Lung (tissue), 12 donors: ENCODE data around the gene PRR7. TPM values are rescaled to one million over a fixed set of nuclear protein-coding genes. Genes with fewer than 3 reads are reported as not detected.

Experiments used
- ATAC-seq: fragments of 200-7000 bp; cut with Tn5 transposase; one replicate; pipeline ENCODE4 v1.9.1; 2020; ENCODE audit warnings: moderate number of reproducible peaks; ENCODE audit not compliant: insufficient read depth, low FRiP score
- DNase-seq, 3 donors: peaks; one replicate each; pipeline ENCODE4 v3.0.0-alpha.2; 2013 to 2017
- H3K27ac ChIP-seq, 2 donors: one replicate each; pipeline ENCODE4 v1.5.1; 2013; ENCODE audit warnings: mild to moderate bottlenecking in 2 of 2, moderate library complexity in 2 of 2, control low read depth in 1 of 2, inconsistent platforms in 1 of 2, low read depth in 1 of 2, low read length in 1 of 2
- H3K27me3 ChIP-seq, 3 donors: one replicate each; pipeline ENCODE4 v1.5.1; 2013; ENCODE audit warnings: low read length in 2 of 3; ENCODE audit not compliant: control insufficient read depth in 3 of 3, insufficient read depth in 3 of 3
- H3K36me3 ChIP-seq, 4 donors: one replicate each; pipeline ENCODE4 v1.5.1; 2013; ENCODE audit warnings: low read length in 4 of 4, mild to moderate bottlenecking in 1 of 4, moderate library complexity in 1 of 4; ENCODE audit not compliant: control insufficient read depth in 4 of 4, insufficient read depth in 4 of 4
- H3K4me1 ChIP-seq, 5 donors: one replicate each; pipeline ENCODE4 v1.5.1; 2013; ENCODE audit warnings: low read length in 5 of 5, mild to moderate bottlenecking in 2 of 5, moderate library complexity in 1 of 5; ENCODE audit not compliant: control insufficient read depth in 5 of 5, insufficient read depth in 5 of 5
- H3K4me3 ChIP-seq: one replicate; pipeline ENCODE4 v1.5.1; 2013; ENCODE audit warnings: mild to moderate bottlenecking, control low read depth, moderate library complexity
- H3K9ac ChIP-seq, 2 donors: one replicate each; pipeline ENCODE4 v1.5.1; 2013; ENCODE audit warnings: low read length in 2 of 2, control low read depth in 1 of 2; ENCODE audit not compliant: insufficient read depth in 1 of 2
- H3K9me3 ChIP-seq, 4 donors: one replicate each; pipeline ENCODE4 v1.5.1; 2013; ENCODE audit warnings: low read length in 3 of 4, mild to moderate bottlenecking in 1 of 4, moderate library complexity in 1 of 4; ENCODE audit not compliant: control insufficient read depth in 4 of 4, insufficient read depth in 3 of 4
- WGBS, 2 donors: extraction: QIAGEN DNeasy Blood & Tissue Kit; methylation state at CpG; one replicate each; pipeline ENCODE4 v1.1.7; 2013; 5-methylcytosine and 5-hydroxymethylcytosine counted together
- polyA plus RNA-seq, 2 donors: library from polyadenylated mRNA; stranded (reverse); fragments of 200-250 nt; gene quantifications; one replicate each; pipeline ENCODE4 v1.2.1, GENCODE V29; 2013
- total RNA-seq, 2 donors: library from RNA; depleted of rRNA in 1 of 2; stranded (reverse); fragments of >200 nt in 1 of 2; gene quantifications; one replicate each; pipeline ENCODE4 v1.2.1, GENCODE V29; 2014 to 2021
- TF ChIP-seq, protein P1 (sequence below): IDR thresholded peaks from 2 replicates; pipeline ENCODE4 v1.5.1; 2012; ENCODE audit warnings: mild to moderate bottlenecking; ENCODE audit errors: control extremely low read depth, extremely low read depth
- donor health status: control.
- donor health status: control.
- donor health status: Bipolar disorder and iron deficiency.
- donor health status: healthy.
- donor health status: DM: yes; HTN: yes; CAD: no.

The PRR7 gene
- total and polyA plus RNA-seq, 4 donors, result 1.9 to 7.2 (median 4.0) TPM

DNA sequence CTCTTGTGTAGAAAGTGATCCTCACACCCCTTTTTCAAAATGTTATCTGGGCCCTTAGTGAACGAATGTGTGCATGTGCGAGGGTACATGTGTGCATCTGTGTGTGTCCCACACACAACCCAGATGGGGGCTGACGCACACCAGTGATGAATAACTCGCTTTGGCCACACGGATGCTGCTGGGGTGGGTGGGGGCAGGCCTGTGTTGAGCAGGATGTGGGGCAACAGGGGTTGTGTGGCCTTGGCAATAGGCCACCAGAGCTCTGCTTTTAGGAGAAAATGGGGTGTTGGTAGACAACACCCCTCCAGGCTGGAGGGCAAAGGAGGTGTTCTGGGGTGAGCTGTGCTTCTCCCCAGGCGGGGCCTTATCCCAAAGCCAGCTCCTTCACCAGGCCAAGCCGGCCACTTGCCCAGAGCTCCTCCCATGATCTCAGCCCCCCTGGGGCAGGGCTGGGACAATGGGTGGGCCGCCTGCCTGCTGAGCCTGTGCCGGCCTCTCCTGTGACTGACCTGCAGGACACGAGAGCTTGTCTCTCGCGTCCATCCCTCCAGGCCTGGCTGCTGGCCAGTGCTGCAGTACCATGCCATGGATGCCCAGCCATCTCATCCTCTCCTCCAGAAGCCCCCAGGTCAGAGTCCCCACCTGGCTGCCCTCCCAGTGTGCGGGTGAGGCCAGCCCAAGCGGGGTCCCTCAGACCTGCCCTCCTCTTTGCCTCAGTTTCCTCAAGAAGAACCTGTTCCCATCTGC is 25.2 kb downstream of the PRR7 start:
- DNase-seq (no peak), ATAC-seq (no peak)
- WGBS, 2 donors, result 60 to 71% methylated on average over 14 of the region's 14 CpGs
- peak overlapping the region; percentile 8 to 15 for H3K27ac ChIP-seq
- no peaks in the 10 kb centered on the region for H3K9me3 ChIP-seq
- H3K4me1 ChIP-seq, result peaks cover 0 to 38% (median 12%) of the 10 kb centered on the region in 5 donors
- H3K27me3 ChIP-seq, result no peaks in the 10 kb centered on the region
- H3K9ac ChIP-seq, result peak overlapping the region in 1 of 2 donors; percentile 42
- TF ChIP-seq, protein P1, sequence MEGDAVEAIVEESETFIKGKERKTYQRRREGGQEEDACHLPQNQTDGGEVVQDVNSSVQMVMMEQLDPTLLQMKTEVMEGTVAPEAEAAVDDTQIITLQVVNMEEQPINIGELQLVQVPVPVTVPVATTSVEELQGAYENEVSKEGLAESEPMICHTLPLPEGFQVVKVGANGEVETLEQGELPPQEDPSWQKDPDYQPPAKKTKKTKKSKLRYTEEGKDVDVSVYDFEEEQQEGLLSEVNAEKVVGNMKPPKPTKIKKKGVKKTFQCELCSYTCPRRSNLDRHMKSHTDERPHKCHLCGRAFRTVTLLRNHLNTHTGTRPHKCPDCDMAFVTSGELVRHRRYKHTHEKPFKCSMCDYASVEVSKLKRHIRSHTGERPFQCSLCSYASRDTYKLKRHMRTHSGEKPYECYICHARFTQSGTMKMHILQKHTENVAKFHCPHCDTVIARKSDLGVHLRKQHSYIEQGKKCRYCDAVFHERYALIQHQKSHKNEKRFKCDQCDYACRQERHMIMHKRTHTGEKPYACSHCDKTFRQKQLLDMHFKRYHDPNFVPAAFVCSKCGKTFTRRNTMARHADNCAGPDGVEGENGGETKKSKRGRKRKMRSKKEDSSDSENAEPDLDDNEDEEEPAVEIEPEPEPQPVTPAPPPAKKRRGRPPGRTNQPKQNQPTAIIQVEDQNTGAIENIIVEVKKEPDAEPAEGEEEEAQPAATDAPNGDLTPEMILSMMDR, result no peak
- peaks cover 0 to 19% (median 9%) of the 10 kb centered on the region in 4 donors for H3K36me3 ChIP-seq
- no peak overlapping the region for H3K4me3 ChIP-seq

DNA sequence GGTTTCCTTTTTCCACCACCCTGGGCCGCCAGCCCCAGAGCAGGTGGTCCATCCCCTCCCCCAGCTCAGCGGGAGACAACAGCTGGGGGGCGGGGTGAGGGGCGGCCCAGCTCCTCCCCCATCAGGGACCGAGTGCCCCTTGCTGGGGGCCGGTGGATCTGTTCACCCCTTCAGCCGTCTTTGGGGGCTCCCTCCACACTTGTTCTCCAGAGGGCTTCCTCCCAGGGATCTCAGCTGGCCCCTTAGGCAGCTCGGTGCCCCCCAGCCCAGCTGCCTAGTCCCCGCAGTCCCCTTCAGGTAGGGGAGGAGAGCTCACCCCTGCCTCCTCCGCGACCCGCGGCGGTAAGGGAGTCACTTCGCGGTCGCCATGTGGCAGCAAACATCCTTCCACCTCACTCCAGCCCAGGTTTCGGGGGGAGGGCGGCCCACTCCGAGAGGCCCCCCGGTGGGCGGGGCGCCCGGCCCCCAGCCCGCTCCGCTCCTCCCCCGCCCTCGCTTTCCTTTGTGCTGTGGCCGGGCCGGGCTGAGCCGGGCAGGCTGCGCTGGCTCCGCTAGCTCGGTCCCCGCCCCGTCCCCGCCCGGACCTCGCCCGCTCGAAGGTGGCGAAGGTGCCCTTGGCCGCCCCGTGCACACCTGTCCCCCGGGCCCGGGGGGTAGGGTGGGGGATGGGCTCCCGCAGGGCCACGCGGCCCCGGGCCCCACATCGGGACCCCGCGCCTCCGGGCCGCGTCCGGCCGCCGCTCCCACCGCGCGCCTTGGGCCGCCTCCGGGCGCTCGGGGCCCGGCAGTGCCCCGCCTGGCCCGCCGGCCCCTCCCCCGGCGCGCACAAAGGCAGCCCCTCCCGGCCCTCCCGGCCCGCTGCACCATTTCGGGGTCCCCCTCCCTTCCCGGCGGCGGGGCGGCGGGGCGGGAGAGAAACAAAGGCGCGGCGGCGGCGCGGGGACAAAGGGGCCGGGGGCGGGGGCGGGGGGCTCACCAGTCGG is 26.1 kb downstream of the PRR7 start:
- Histone ChIP-seq H3K4me1 (peaks cover 0 to 39% (median 12%) of the 10 kb centered on the region in 5 donors), H3K27ac (peak overlapping the region in 1 of 2 donors; percentile 15), H3K9ac (peak overlapping the region in 1 of 2 donors; percentile 42), H3K36me3 (peaks cover 0 to 12% (median 2%) of the 10 kb centered on the region in 4 donors), H3K4me3 (peak overlapping the region; percentile 42), H3K27me3 (no peaks in the 10 kb centered on the region), H3K9me3 (no peaks in the 10 kb centered on the region)
- ATAC-seq (no peak), DNase-seq (peak; percentile 58 to 72 (median 65))
- WGBS, 2 donors, result 1 to 2% methylated on average over 47 to 93 of the region's 93 CpGs
- TF ChIP-seq, protein P1, result no peak

DNA sequence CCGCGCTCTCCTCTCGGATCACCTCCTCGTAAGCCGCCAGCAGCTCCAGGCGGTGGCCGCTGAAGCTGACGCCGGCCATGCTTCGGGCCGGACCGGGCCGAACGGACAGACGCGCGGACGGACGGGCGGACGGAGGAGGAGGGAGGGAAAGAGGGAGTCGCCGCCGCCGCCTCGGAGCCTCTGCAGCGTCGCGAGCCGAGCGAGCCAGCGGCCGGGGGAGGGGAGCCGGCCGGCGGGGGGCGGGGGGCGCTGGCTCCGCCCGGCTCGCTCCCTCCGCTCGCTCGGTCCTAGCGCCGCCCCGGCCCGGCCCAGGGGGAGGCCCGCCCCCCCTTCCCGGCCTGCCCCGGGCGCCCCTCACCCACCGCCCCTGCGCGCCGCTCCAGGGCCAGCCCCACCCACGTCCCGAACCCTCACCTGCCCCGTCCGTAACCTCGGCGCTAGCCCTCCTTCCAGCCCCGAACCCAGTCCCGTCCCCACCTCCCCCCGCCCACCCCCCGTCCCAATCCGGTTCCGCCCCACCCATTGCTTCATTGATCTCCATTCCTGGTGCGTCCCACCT is 26.9 kb downstream of the PRR7 start, which contains the start of gene DBN1:
Gene DBN1, minus strand, starts transcription at position 192 of the 559 bp plus-strand sequence. Its CDS starts 113 bp downstream, at position 79.
- peak within 1 kb of the TSS; percentile 51 for H3K4me3 ChIP-seq
- no peaks in the 10 kb centered on the region for H3K9me3 ChIP-seq
- H3K4me1 ChIP-seq, result peaks cover 0 to 39% (median 12%) of the 10 kb centered on the region in 5 donors
- ATAC-seq, result peak; percentile 73
- TF ChIP-seq, protein P1, result no peak
- H3K27ac ChIP-seq, result peak within 1 kb of the TSS in 1 of 2 donors; percentile 15
- H3K27me3 ChIP-seq, result no peaks in the 10 kb centered on the region
- WGBS, 2 donors, result 3% methylated on average over 28 to 69 of the region's 69 CpGs
- H3K36me3 ChIP-seq, result peaks cover 0 to 7% (median 0%) of the 10 kb centered on the region in 4 donors
- peak within 1 kb of the TSS in 1 of 2 donors; percentile 65 for H3K9ac ChIP-seq
- peak; percentile 72 to 83 (median 76) for DNase-seq
